ENCODE measurements around the gene DLX1.

Gene DLX1

DNA sequence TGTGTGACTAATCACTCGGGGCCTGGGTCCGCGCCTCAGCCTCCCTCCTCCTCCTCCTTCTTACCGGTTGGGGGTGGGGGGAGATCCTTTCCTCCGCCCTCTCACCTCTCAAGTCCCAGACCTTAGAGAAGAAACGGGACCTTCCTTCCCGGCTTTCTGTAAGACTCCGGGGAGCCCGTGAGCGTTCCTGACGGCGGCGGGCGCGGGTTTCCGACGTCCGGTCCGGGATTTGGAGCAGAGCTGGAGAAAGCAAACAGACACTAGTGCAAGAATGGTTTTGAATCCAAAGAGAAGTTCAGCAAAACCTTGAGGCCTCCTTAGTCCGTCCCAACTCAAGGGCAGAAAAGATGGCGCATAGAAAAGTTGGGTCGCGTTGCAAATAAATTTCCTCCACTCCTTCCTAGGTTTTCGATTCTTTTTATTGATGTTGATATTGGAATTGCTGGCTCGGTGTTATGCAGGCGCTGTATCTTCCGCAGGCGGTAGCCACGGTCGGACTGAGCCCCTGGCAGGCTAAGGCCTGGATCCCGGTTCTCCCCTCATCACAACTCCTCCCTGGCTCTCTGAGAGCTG lies 2.0 kb downstream of the DLX1 start:
- no peak overlapping the region for H3K27ac ChIP-seq
- no peaks in the 10 kb centered on the region for H3K36me3 ChIP-seq
- H3K4me1 ChIP-seq (ENCODE audit: control insufficient read depth in 1 of 2, insufficient read depth in 1 of 2, low read depth in 1 of 2, low read length in 1 of 2) = peaks cover 53 to 75% of the 10 kb centered on the region in 2 experiments
- peaks cover 100% of the 10 kb centered on the region for H3K27me3 ChIP-seq
- peak overlapping the region in 1 of 2 experiments; percentile 75 for H3K4me3 ChIP-seq (ENCODE audit: low read depth in 1 of 2, low read length in 1 of 2)
- no peak for TF ChIP-seq CTCF (IDR thresholded peaks at IDR 0.05)
- no peaks in the 10 kb centered on the region for H3K9me3 ChIP-seq

DNA sequence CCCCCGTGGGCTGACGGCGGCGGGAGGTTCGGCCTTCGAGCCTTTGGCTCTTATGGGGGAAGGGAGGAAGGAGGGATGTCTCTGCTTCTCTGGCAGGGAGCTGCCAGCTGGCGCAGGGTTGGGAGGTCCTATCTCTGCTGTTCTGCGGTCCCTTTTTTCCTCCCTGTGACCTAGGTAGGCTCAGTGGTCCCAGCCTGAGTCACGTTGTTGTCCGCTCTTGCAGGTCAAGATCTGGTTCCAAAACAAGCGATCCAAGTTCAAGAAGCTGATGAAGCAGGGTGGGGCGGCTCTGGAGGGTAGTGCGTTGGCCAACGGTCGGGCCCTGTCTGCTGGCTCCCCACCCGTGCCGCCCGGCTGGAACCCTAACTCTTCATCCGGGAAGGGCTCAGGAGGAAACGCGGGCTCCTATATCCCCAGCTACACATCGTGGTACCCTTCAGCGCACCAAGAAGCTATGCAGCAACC lies 2.5 kb downstream of the DLX1 start:
- H3K4me1 ChIP-seq (ENCODE audit: control insufficient read depth in 1 of 2, insufficient read depth in 1 of 2, low read depth in 1 of 2, low read length in 1 of 2) = peaks cover 50 to 71% of the 10 kb centered on the region in 2 experiments
- H3K4me3 ChIP-seq (ENCODE audit: low read depth in 1 of 2, low read length in 1 of 2) = no peak overlapping the region
- H3K27ac ChIP-seq = no peak overlapping the region
- H3K27me3 ChIP-seq = peaks cover 100% of the 10 kb centered on the region
- H3K9me3 ChIP-seq = no peaks in the 10 kb centered on the region
- H3K36me3 ChIP-seq = no peaks in the 10 kb centered on the region
- TF ChIP-seq CTCF (IDR thresholded peaks at IDR 0.05) = no peak

GRCh38 chr2:172088245-172089004 lies 3.1 kb downstream of the DLX1 start:
- Histone ChIP-seq H3K36me3 (no peaks in the 10 kb centered on the region), H3K27ac (no peak overlapping the region), H3K4me3 (ENCODE audit: low read depth in 1 of 2, low read length in 1 of 2) (no peak overlapping the region), H3K9me3 (no peaks in the 10 kb centered on the region), H3K27me3 (peaks cover 100% of the 10 kb centered on the region), H3K4me1 (ENCODE audit: control insufficient read depth in 1 of 2, insufficient read depth in 1 of 2, low read depth in 1 of 2, low read length in 1 of 2) (peaks cover 48 to 68% of the 10 kb centered on the region in 2 experiments)
- TF ChIP-seq CTCF (IDR thresholded peaks at IDR 0.05) = no peak

- no peak overlapping the region for H3K27ac ChIP-seq
- no peak for TF ChIP-seq CTCF (IDR thresholded peaks at IDR 0.05)
- H3K36me3 ChIP-seq = no peaks in the 10 kb centered on the region
- H3K27me3 ChIP-seq = peaks cover 100% of the 10 kb centered on the region
- H3K4me3 ChIP-seq (ENCODE audit: low read depth in 1 of 2, low read length in 1 of 2) = no peak overlapping the region
- no peaks in the 10 kb centered on the region for H3K9me3 ChIP-seq
- H3K4me1 ChIP-seq (ENCODE audit: control insufficient read depth in 1 of 2, insufficient read depth in 1 of 2, low read depth in 1 of 2, low read length in 1 of 2) = peaks cover 48 to 68% of the 10 kb centered on the region in 2 experiments
Measured at GRCh38 chr2:172089005-172089504, 3.7 kb downstream of the DLX1 start.

GRCh38 chr2:172089633-172090032 lies 4.3 kb downstream of the DLX1 start:
- Histone ChIP-seq H3K36me3 (no peaks in the 10 kb centered on the region), H3K27me3 (peaks cover 100% of the 10 kb centered on the region), H3K9me3 (no peaks in the 10 kb centered on the region), H3K4me1 (ENCODE audit: control insufficient read depth in 1 of 2, insufficient read depth in 1 of 2, low read depth in 1 of 2, low read length in 1 of 2) (peaks cover 47 to 68% of the 10 kb centered on the region in 2 experiments), H3K4me3 (ENCODE audit: low read depth in 1 of 2, low read length in 1 of 2) (no peak overlapping the region), H3K27ac (no peak overlapping the region)
- TF ChIP-seq CTCF (IDR thresholded peaks at IDR 0.05) = no peak
